A549 (cell line): ENCODE data around the gene SPATS2. TPM values are rescaled to one million over a fixed set of nuclear protein-coding genes. Genes with fewer than 3 reads are reported as not detected.
"Not testable (repeated sequence)": the region's sequence is repeated elsewhere in the genome, so short reads cannot be mapped to it uniquely, and the experiment has no call there.

Experiments used
- ATAC-seq, 2 experiments: fragments of 200-7000 bp in 1 of 2; fragments of >200 bp in 1 of 2; cut with Nextera tagmentation in 1 of 2; cut with Tn5 transposase in 1 of 2; 3 replicates each; pipeline versions ENCODE4 v1.8.0 to v1.9.1; 2018 to 2020; ENCODE audit warnings: mild to moderate bottlenecking in 1 of 2, moderate library complexity in 1 of 2
- CTCF ChIA-PET: fragments of 300-600 bp; sonication (Branson Sonifier 250); formaldehyde crosslinking; extraction: SDS; loops from one replicate; lab custom pipeline; 2021; ENCODE audit warnings: antibody characterized with exemption, inconsistent platforms; lab: Yijun Ruan, JAX
- POLR2A ChIA-PET: fragments of 350-600 bp; formaldehyde crosslinking; extraction: SDS; loops from one replicate; lab custom pipeline; 2021; ENCODE audit warnings: antibody characterized with exemption, inconsistent platforms; lab: Yijun Ruan, JAX
- DNase-seq, 2 experiments: peaks; one replicate each; pipeline versions ENCODE4 v3.0.0 to v3.0.0-alpha.2; 2011 to 2016; ENCODE audit warnings: low read depth in 1 of 2, low spot score in 1 of 2
- FAIRE-seq: peaks from 2 replicates; lab custom pipeline; 2011; peaks lifted over from hg19 to GRCh38; lab: Jason Lieb, UNC
- H3K27ac ChIP-seq, 2 experiments: fragments of >200 bp; sonication (Bioruptor Twin); formaldehyde crosslinking; 3 replicates each; pipeline ENCODE4 v1.5.1; 2016 to 2017
- H3K4me1 ChIP-seq: fragments of >200 bp; sonication (Bioruptor Twin); formaldehyde crosslinking; 3 replicates; pipeline ENCODE4 v1.6.1; 2016
- H3K4me2 ChIP-seq: fragments of >200 bp; sonication (Bioruptor Twin); formaldehyde crosslinking; 3 replicates; pipeline ENCODE4 v1.6.1; 2016
- H3K4me3 ChIP-seq: fragments of >200 bp; sonication (Bioruptor Twin); formaldehyde crosslinking; 3 replicates; pipeline ENCODE4 v1.5.1; 2016
- H3K9me3 ChIP-seq: fragments of >200 bp; sonication (Bioruptor Twin); formaldehyde crosslinking; 3 replicates; pipeline ENCODE4 v1.6.1; 2016
- BHLHE40 ChIP-seq: IDR thresholded peaks from 2 replicates; pipeline ENCODE4 v1.6.1; 2012; ENCODE audit warnings: low read depth, low read length, inconsistent platforms
- CBX2 ChIP-seq: fragments of 200-600 bp; sonication (generic); IDR thresholded peaks from 2 replicates; pipeline ENCODE4 v1.6.1; 2016; ENCODE audit warnings: low read depth, mild to moderate bottlenecking, borderline replicate concordance
- CHD2 ChIP-seq: fragments of 150-350 bp; IDR thresholded peaks from 2 replicates; pipeline ENCODE4 v1.6.1; 2014; ENCODE audit warnings: low read length; ENCODE audit not compliant: partially characterized antibody
- E2F6 ChIP-seq: IDR thresholded peaks from 2 replicates; pipeline ENCODE4 v1.6.1; 2012; ENCODE audit warnings: low read depth, borderline replicate concordance
- EHF ChIP-seq: fragments of 250-450 bp; sonication (Bioruptor Pico); IDR thresholded peaks from 2 replicates; pipeline ENCODE4 v1.5.0; 2020; ENCODE audit warnings: mild to moderate bottlenecking
- ESRRA ChIP-seq: fragments of 150-350 bp; IDR thresholded peaks from 2 replicates; pipeline ENCODE4 v1.6.1; 2014; ENCODE audit warnings: mild to moderate bottlenecking, low read length, borderline replicate concordance
- HDAC2 ChIP-seq: fragments of 200-600 bp; sonication (generic); IDR thresholded peaks from 2 replicates; pipeline ENCODE4 v1.6.1; 2016
- HMGXB4 ChIP-seq: fragments of 250-450 bp; sonication (Bioruptor Pico); IDR thresholded peaks from 2 replicates; pipeline ENCODE4 v1.5.0; 2021; ENCODE audit warnings: mild to moderate bottlenecking, moderate library complexity, borderline replicate concordance
- HOXB5 ChIP-seq: fragments of 250-450 bp; sonication (Bioruptor Pico); IDR thresholded peaks from 2 replicates; pipeline ENCODE4 v1.5.0; 2020; ENCODE audit warnings: mild to moderate bottlenecking, moderate library complexity
- JUN ChIP-seq, 2 experiments: fragments of >200 bp; sonication (Bioruptor Twin); formaldehyde crosslinking; IDR thresholded peaks; 2 replicates in 1 of 2; 3 replicates in 1 of 2; pipeline ENCODE4 v1.6.1; 2016 to 2017
- KDM1A ChIP-seq: fragments of 200-600 bp; sonication (generic); IDR thresholded peaks from 2 replicates; pipeline ENCODE4 v1.6.1; 2016; ENCODE audit warnings: low read depth, mild to moderate bottlenecking
- NR3C1 ChIP-seq: fragments of >200 bp; sonication (Bioruptor Twin); formaldehyde crosslinking; IDR thresholded peaks from 3 replicates; pipeline ENCODE4 v1.6.1; 2017
- PBX3 ChIP-seq: IDR thresholded peaks from 2 replicates; pipeline ENCODE4 v1.6.1; 2012
- POLR2A ChIP-seq: IDR thresholded peaks from 2 replicates; pipeline ENCODE4 v1.6.1; 2012; ENCODE audit warnings: mild to moderate bottlenecking, low read length
- POLR2AphosphoS2 ChIP-seq: conservative IDR thresholded peaks from 2 replicates; pipeline ENCODE4 v1.6.1; 2012; ENCODE audit warnings: low read length, improper control_type of control experiment, inconsistent platforms
- RCOR1 ChIP-seq: fragments of 150-350 bp; IDR thresholded peaks from 2 replicates; pipeline ENCODE4 v1.6.1; 2014; ENCODE audit warnings: antibody characterized with exemption, low read length, low read depth
- ZNF302 ChIP-seq: fragments of 250-450 bp; sonication (Bioruptor Pico); IDR thresholded peaks from 2 replicates; pipeline ENCODE4 v1.9.0; 2021; ENCODE audit warnings: inconsistent platforms, mild to moderate bottlenecking, moderate library complexity
- WGBS: methylation state at CpG from one replicate; pipeline ENCODE4 v1.1.6; 2017; ENCODE audit errors: missing lambda C conversion rate; 5-methylcytosine and 5-hydroxymethylcytosine counted together
- polyA minus RNA-seq: library from RNA; depleted of rRNA, polyadenylated mRNA; stranded (reverse); fragments of >200 nt; gene quantifications from 2 replicates; pipeline ENCODE4 v1.2.3, GENCODE V29; 2011; rRNA and poly(A)+ RNA removed
- polyA plus RNA-seq, 4 experiments: library from polyadenylated mRNA; depleted of rRNA in 3 of 4; stranded (reverse); fragments of >200 nt; fragmentation: RNase III in 1 of 4; extraction: RNeasy Plus Mini Kit Qiagen cat#74134 plus additional on column Dnase treatment in 1 of 4; gene quantifications; 2 replicates in 3 of 4; 3 replicates in 1 of 4; pipeline ENCODE4 v1.2.3, GENCODE V29; 2011 to 2017

The SPATS2 gene
- polyA plus RNA-seq (2011; rRNA removed) (154 and 175 TPM in 2 replicates), polyA plus RNA-seq (2017; fragmentation: RNase III; extraction: RNeasy Plus Mini Kit Qiagen cat#74134 plus additional on column Dnase treatment) (34.6 to 37.7 TPM (median 34.9 TPM) in 3 replicates), polyA minus RNA-seq (90.6 and 109 TPM in 2 replicates)
- 35.2 and 38.6 TPM in 2 replicates for polyA plus RNA-seq (2012; cell fraction: cytosol; rRNA removed)
- polyA plus RNA-seq (2012; cell fraction: nucleus; rRNA removed) = 27.6 and 38.4 TPM in 2 replicates

GRCh38 chr12:49367381-49368239 is at the start of gene SPATS2:
Gene SPATS2 (plus strand): TSS chr12:49367462. CDS start chr12:49461013, 93,551 bp downstream.
- DNase-seq = peak in 1 of 2 experiments; percentile 26
- peaks cover 36% of the 10 kb centered on the region for H3K4me1 ChIP-seq
- CTCF ChIA-PET = interaction anchor here (0.6 to 14.5 kb wide), 13 partner anchors 9 to 187 kb away, joined by 3 to 484 read pairs (median 4); partner anchors contain the start of gene DNAJC22

GRCh38 chr12:49320411-49321103 is 46.7 kb upstream of the SPATS2 start:
- H3K27ac ChIP-seq, POLR2A ChIA-PET, H3K4me2 ChIP-seq, ATAC-seq, H3K9me3 ChIP-seq, DNase-seq, FAIRE-seq, H3K4me3 ChIP-seq: not testable (repeated sequence)
- CTCF ChIA-PET = interaction anchor here (0.7 to 7.9 kb wide), 6 partner anchors 11 to 31 kb away, joined by 3 to 66 read pairs (median 26); partner anchors contain the start of genes C1QL4 and PRPH
- peaks cover 13% of the 10 kb centered on the region for H3K4me1 ChIP-seq
- 90% methylated on average over 9 of the region's 9 CpGs for WGBS

More at GRCh38 chr12:49367381-49368239, at the start of gene SPATS2:
- TF ChIP-seq PBX3 (no peak), JUN (IDR thresholded peaks at IDR 0.05) (peak; percentile 25 to 43; a peak in 2 of 5 replicates), CHD2 (peak; percentile 36), POLR2A (peak; percentile 48)
- Histone ChIP-seq H3K4me2 (peak within 1 kb of the TSS; percentile 86), H3K4me3 (peak within 1 kb of the TSS; percentile 86), H3K27ac (peak within 1 kb of the TSS; percentile 95 to 96), H3K9me3 (no peaks in the 10 kb centered on the region)
- no peak for FAIRE-seq
- POLR2A ChIA-PET = interaction anchor here (0.5 to 2.0 kb wide), 32 partner anchors 10 to 374 kb away, joined by 3 to 30 read pairs (median 5); partner anchors contain the start of genes KCNH3, MCRS1, TMBIM6 and TROAP
- peak in 1 of 2 experiments; percentile 19; a peak in 5 of 6 replicates for ATAC-seq
- under 1% methylated on average over 24 of the region's 52 CpGs for WGBS

GRCh38 chr12:49322367-49322707 is 44.9 kb upstream of the SPATS2 start:
- ATAC-seq (peak in 1 of 2 experiments; percentile 0; a peak in 2 of 6 replicates), DNase-seq (no peak), FAIRE-seq (no peak)
- Histone ChIP-seq H3K9me3 (no peaks in the 10 kb centered on the region), H3K4me2 (peak overlapping the region; percentile 91), H3K4me3 (peak overlapping the region; percentile 62), H3K27ac (peak overlapping the region; percentile 80 to 91), H3K4me1 (peaks cover 12% of the 10 kb centered on the region; the same call in 2 of the 3 replicates)
- ChIA-PET POLR2A (interaction anchor here (1.0 to 2.0 kb wide), 13 partner anchors 9 to 419 kb away, joined by 3 to 30 read pairs (median 5); partner anchors contain the start of genes C1QL4, MCRS1, SPATS2 and TMBIM6), CTCF (interaction anchor here (1.0 to 7.9 kb wide), 10 partner anchors 9 to 301 kb away, joined by 3 to 66 read pairs (median 12); partner anchors contain the start of genes C1QL4, DNAJC22, PRPF40B and PRPH)
- 24% methylated on average over 12 of the region's 12 CpGs for WGBS
- TF ChIP-seq HDAC2 = no peak
- TF ChIP-seq RCOR1 = no peak
- TF ChIP-seq HOXB5 = no peak
- TF ChIP-seq BHLHE40 = no peak
- no peak for TF ChIP-seq POLR2AphosphoS2
- TF ChIP-seq, all 56 proteins: peak for 0

GRCh38 chr12:49322708-49323523 is 44.3 kb upstream of the SPATS2 start, which contains the start of gene TROAP:
Gene TROAP (plus strand): TSS chr12:49323255. CDS start chr12:49323609, 354 bp downstream.
- ATAC-seq (peak; percentile 99 to 100), DNase-seq (peak; percentile 98 to 99), FAIRE-seq (peak; percentile 54)
- H3K27ac ChIP-seq = peak within 1 kb of the TSS; percentile 80 to 91
- POLR2A ChIA-PET = interaction anchor here (0.5 to 2.0 kb wide), 16 partner anchors 9 to 419 kb away, joined by 3 to 30 read pairs (median 4); partner anchors contain the start of genes C1QL4, MCRS1, SPATS2 and TMBIM6
- peak within 1 kb of the TSS; percentile 62 for H3K4me3 ChIP-seq
- H3K4me2 ChIP-seq = peak within 1 kb of the TSS; percentile 91
- WGBS = under 1% methylated on average over 63 of the region's 65 CpGs
- no peaks in the 10 kb centered on the region for H3K9me3 ChIP-seq
- peaks cover 12% of the 10 kb centered on the region; the same call in 2 of the 3 replicates for H3K4me1 ChIP-seq
- CTCF ChIA-PET = interaction anchor here (0.7 to 7.9 kb wide), 12 partner anchors 9 to 301 kb away, joined by 3 to 66 read pairs (median 9); partner anchors contain the start of genes C1QL4, DNAJC22, PRPF40B and PRPH
- TF ChIP-seq EHF (CRISPR knock-in tag) = no peak
- TF ChIP-seq BHLHE40 = no peak
- no peak for TF ChIP-seq NR3C1
- TF ChIP-seq PBX3 = no peak
- no peak for TF ChIP-seq RCOR1
- TF ChIP-seq E2F6 = peak; percentile 51; the same call in 1 of the 2 replicates
- no peak for TF ChIP-seq HMGXB4 (CRISPR knock-in tag)
- no peak for TF ChIP-seq ESRRA
- peak; percentile 14; the same call in 1 of the 2 replicates for TF ChIP-seq KDM1A
- TF ChIP-seq ZNF302 (CRISPR knock-in tag) = no peak
- no peak for TF ChIP-seq CBX2
